Left ventricle myocardium inferior (tissue), 1 donor: ENCODE data around the gene PROSER3. TPM values are rescaled to one million over a fixed set of nuclear protein-coding genes. Genes with fewer than 3 reads are reported as not detected.
"Not testable (repeated sequence)": the region's sequence is repeated elsewhere in the genome, so short reads cannot be mapped to it uniquely, and the experiment has no call there.

ENCODE experiments used
- DNase-seq: peaks from one replicate; pipeline ENCODE4 v3.0.0-alpha.2; 2020
- H3K27ac ChIP-seq: fragments of 200-600 bp; replicated peaks from 2 replicates; pipeline ENCODE4 v1.8.0; 2021
- H3K27me3 ChIP-seq: fragments of 200-600 bp; 2 replicates; pipeline ENCODE4 v1.8.0; 2021; ENCODE audit warnings: low read depth
- H3K36me3 ChIP-seq: fragments of 200-600 bp; 2 replicates; pipeline ENCODE4 v1.8.0; 2021
- H3K4me1 ChIP-seq: fragments of 200-600 bp; 2 replicates; pipeline ENCODE4 v1.8.0; 2021
- H3K4me3 ChIP-seq: fragments of 200-600 bp; 2 replicates; pipeline ENCODE4 v1.8.0; 2021; ENCODE audit warnings: mild to moderate bottlenecking, moderate library complexity
- H3K9me3 ChIP-seq: fragments of 200-600 bp; replicated peaks from 2 replicates; pipeline ENCODE4 v1.8.0; 2021
- intact Hi-C: fragments of 100-400 bp; cut with micrococcal nuclease; formaldehyde crosslinking; loops from one replicate; pipeline ENCODE4 v1.11.0; 2022
- total RNA-seq: library from RNA; stranded (reverse); fragmentation: NEBNext Ultra II Directional; extraction: Animal tissue kit (Norgen Biotek cat#: 25700); gene quantifications from one replicate; pipeline ENCODE4 v1.2.1, GENCODE V29; 2021
- TF ChIP-seq, protein P1 (sequence below): fragments of 200-600 bp; IDR thresholded peaks from 2 replicates; pipeline ENCODE4 v1.8.0; 2021; ENCODE audit warnings: antibody characterized with exemption, mild to moderate bottlenecking, borderline replicate concordance
- donor health status: DM: no; HTN: yes; CAD: no; lungs with severe emphysema.

PROSER3 gene
- total RNA-seq, 1 donor from 2014 or later: 4.8 TPM

- Histone ChIP-seq H3K4me1 (peaks cover 42% of the 10 kb centered on the region), H3K27ac (no peak overlapping the region), H3K4me3 (no peak overlapping the region), H3K36me3 (peaks cover 58% of the 10 kb centered on the region), H3K9me3 (no peaks in the 10 kb centered on the region), H3K27me3 (no peaks in the 10 kb centered on the region)
- TF ChIP-seq, protein P1, sequence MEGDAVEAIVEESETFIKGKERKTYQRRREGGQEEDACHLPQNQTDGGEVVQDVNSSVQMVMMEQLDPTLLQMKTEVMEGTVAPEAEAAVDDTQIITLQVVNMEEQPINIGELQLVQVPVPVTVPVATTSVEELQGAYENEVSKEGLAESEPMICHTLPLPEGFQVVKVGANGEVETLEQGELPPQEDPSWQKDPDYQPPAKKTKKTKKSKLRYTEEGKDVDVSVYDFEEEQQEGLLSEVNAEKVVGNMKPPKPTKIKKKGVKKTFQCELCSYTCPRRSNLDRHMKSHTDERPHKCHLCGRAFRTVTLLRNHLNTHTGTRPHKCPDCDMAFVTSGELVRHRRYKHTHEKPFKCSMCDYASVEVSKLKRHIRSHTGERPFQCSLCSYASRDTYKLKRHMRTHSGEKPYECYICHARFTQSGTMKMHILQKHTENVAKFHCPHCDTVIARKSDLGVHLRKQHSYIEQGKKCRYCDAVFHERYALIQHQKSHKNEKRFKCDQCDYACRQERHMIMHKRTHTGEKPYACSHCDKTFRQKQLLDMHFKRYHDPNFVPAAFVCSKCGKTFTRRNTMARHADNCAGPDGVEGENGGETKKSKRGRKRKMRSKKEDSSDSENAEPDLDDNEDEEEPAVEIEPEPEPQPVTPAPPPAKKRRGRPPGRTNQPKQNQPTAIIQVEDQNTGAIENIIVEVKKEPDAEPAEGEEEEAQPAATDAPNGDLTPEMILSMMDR: no peak
- no peak for DNase-seq
- intact Hi-C loops: no loop called here
Measured at GRCh38 chr19:35720648-35721047, 37.3 kb upstream of the PROSER3 start.

GRCh38 chr19:35721374-35721773, 36.6 kb upstream of the PROSER3 start:
- H3K36me3 ChIP-seq: peaks cover 65% of the 10 kb centered on the region
- TF ChIP-seq, protein P1: no peak
- no peak for DNase-seq

DNA sequence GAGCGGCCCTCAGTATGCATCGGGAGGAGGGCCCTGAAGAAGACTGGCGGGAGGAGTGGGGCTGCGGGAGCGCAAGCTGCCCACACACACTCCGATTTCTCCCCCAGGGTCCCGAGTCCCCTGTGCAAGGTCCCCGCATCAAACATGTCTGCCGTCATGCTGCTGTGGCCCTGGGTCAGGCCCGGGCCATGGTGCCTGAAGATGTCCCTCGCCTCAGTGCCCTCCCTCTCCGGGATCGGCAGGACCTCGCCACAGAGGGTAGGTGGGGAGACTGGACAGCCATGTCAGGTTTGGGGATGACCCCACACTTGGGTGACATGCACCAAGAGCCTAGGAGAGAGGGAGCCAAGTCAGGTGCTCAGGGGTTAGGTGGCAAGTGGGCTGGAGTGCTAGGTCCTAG, 35.5 kb upstream of the PROSER3 start:
- TF ChIP-seq, protein P1: no peak
- Histone ChIP-seq H3K27ac (no peak overlapping the region), H3K4me1 (peaks cover 26% of the 10 kb centered on the region), H3K27me3 (no peaks in the 10 kb centered on the region), H3K4me3 (no peak overlapping the region), H3K36me3 (peaks cover 76% of the 10 kb centered on the region), H3K9me3 (no peaks in the 10 kb centered on the region)
- DNase-seq: no peak
- intact Hi-C loops: no loop called here

More at GRCh38 chr19:35721374-35721773, 36.6 kb upstream of the PROSER3 start:
- H3K9me3 ChIP-seq: no peaks in the 10 kb centered on the region
- H3K4me3 ChIP-seq: no peak overlapping the region
- intact Hi-C loops: no loop called here
- H3K27me3 ChIP-seq: no peaks in the 10 kb centered on the region
- no peak overlapping the region for H3K27ac ChIP-seq
- H3K4me1 ChIP-seq: peaks cover 35% of the 10 kb centered on the region

DNA sequence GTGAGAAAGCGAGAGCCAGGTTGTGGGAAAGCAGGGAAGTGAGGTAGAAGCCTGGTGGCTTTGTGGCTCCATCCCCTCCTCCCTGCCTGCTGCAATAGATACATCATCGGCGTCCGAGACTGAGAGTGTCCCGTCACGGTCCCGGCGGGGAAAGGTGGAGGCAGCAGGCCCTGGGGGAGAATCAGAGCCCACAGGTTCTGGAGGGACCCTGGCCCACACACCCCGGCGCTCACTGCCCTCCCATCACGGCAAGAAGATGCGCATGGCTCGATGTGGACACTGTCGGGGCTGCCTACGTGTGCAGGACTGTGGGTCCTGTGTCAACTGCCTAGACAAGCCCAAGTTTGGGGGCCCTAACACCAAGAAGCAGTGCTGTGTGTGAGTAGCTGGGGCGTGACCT, 35.1 kb upstream of the PROSER3 start:
- intact Hi-C loops: no loop called here
- DNase-seq: no peak
- no peaks in the 10 kb centered on the region for H3K9me3 ChIP-seq
- H3K36me3 ChIP-seq: peaks cover 81% of the 10 kb centered on the region
- H3K27me3 ChIP-seq: no peaks in the 10 kb centered on the region
- TF ChIP-seq, protein P1: no peak
- no peak overlapping the region for H3K4me3 ChIP-seq
- H3K27ac ChIP-seq: no peak overlapping the region
- peaks cover 26% of the 10 kb centered on the region for H3K4me1 ChIP-seq

- TF ChIP-seq, protein P1: no peak
- Histone ChIP-seq H3K27ac (no peak overlapping the region), H3K4me3 (no peak overlapping the region), H3K4me1 (peaks cover 20% of the 10 kb centered on the region), H3K27me3 (no peaks in the 10 kb centered on the region), H3K36me3 (peaks cover 88% of the 10 kb centered on the region), H3K9me3 (no peaks in the 10 kb centered on the region)
- no peak for DNase-seq
- intact Hi-C loops: no loop called here
Measured at GRCh38 chr19:35723671-35724070, 34.3 kb upstream of the PROSER3 start.

DNA sequence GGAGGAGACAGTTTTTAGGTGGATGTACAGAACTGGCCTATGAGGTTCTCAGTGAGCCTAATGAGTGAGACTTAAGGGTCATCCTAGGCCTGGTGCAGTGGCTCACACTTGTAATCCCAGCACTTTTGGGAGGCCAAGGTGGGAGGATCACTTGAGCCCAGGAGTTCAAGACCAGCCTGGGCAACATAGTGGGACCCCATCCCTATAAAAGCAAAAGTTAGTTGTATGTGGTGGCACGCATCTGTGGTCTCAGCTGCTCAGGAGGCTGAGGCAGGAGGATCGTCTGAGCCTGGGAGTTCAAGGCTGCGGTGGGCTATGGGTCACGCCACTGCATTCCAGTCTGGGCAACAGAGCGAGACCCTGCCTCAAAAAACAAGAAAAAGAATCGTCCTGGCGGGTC, 33.8 kb upstream of the PROSER3 start:
- Histone ChIP-seq H3K4me1 (peaks cover 15% of the 10 kb centered on the region), H3K36me3 (peaks cover 93% of the 10 kb centered on the region)
- DNase-seq, H3K27ac ChIP-seq, H3K27me3 ChIP-seq, intact Hi-C loops, H3K4me3 ChIP-seq, H3K9me3 ChIP-seq: not testable (repeated sequence)
